Measurements from ENCODE around the gene SPRR1B. TPM values are rescaled to one million over a fixed set of nuclear protein-coding genes. Genes with fewer than 3 reads are reported as not detected.

Gene SPRR1B
- total RNA-seq, 1 experiment from 2014 or later: not detected

- Histone ChIP-seq H2BK15ac (ENCODE audit: low read depth, low read length) (no peak within 1 kb of the TSS), H4K20me1 (ENCODE audit: control insufficient read depth, insufficient read depth, insufficient read length) (no peaks in the 10 kb centered on the region), H3K18ac (ENCODE audit: insufficient read length, low read depth, low read length) (no peak within 1 kb of the TSS), H3K14ac (ENCODE audit: insufficient read depth, low read length) (no peak within 1 kb of the TSS), H3K9ac (ENCODE audit: extremely low read depth, insufficient read length, low read length) (no peak within 1 kb of the TSS), H3K4ac (ENCODE audit: low read depth, low read length) (no peak within 1 kb of the TSS), H3K56ac (ENCODE audit: insufficient read length, low read depth, low read length) (no peak within 1 kb of the TSS), H2AK5ac (ENCODE audit: insufficient read length, low read length) (no peak within 1 kb of the TSS), H3K23ac (ENCODE audit: insufficient read length, low read depth, low read length) (no peak within 1 kb of the TSS), H2BK5ac (ENCODE audit: insufficient read length, low read length) (no peak within 1 kb of the TSS), H4K8ac (replicated peaks; ENCODE audit: insufficient read length, low read depth, low read length) (no peak within 1 kb of the TSS), H2AFZ (ENCODE audit: low read length) (no peak within 1 kb of the TSS), H2BK20ac (ENCODE audit: low read depth, low read length, poor library complexity, severe bottlenecking) (no peak within 1 kb of the TSS), H4K5ac (ENCODE audit: insufficient read length, low read depth, low read length) (no peak within 1 kb of the TSS), H3K9me3 (ENCODE audit: control insufficient read depth, low read depth, low read length) (no peaks in the 10 kb centered on the region), H3K27ac (ENCODE audit: insufficient read length, low read depth, low read length) (no peak within 1 kb of the TSS), H4K91ac (ENCODE audit: insufficient read length, low read depth, low read length) (no peak within 1 kb of the TSS), H2BK12ac (ENCODE audit: insufficient read length, low read depth, low read length) (no peak within 1 kb of the TSS), H3T11ph (ENCODE audit: low read length) (no peak within 1 kb of the TSS), H3K27me3 (ENCODE audit: insufficient read depth, low read length) (no peaks in the 10 kb centered on the region), H3K23me2 (ENCODE audit: insufficient read length, low read depth, low read length, poor library complexity, severe bottlenecking) (no peaks in the 10 kb centered on the region), H3K4me1 (ENCODE audit: insufficient read depth, low read length) (no peaks in the 10 kb centered on the region), H2BK120ac (ENCODE audit: low read depth, low read length, poor library complexity, severe bottlenecking) (no peak within 1 kb of the TSS), H3K79me1 (ENCODE audit: insufficient read depth, low read depth, low read length, poor library complexity, severe bottlenecking) (no peaks in the 10 kb centered on the region), H3K79me2 (ENCODE audit: insufficient read depth, low read length) (no peaks in the 10 kb centered on the region), H3K4me2 (ENCODE audit: insufficient read depth, insufficient read length, low read length) (no peak within 1 kb of the TSS)
- Mint-ChIP-seq H3K4me3 (no peak within 1 kb of the TSS), H3K27ac (no peak within 1 kb of the TSS), H3K36me3 (ENCODE audit: insufficient read depth in 1 of 3, low read depth in 3 of 3) (no peaks in the 10 kb centered on the region), H3K27me3 (ENCODE audit: low read depth) (no peaks in the 10 kb centered on the region; the same call in 1 of the 2 replicates), H3K4me1 (no peaks in the 10 kb centered on the region), H3K9me3 (no peaks in the 10 kb centered on the region)
- no peak for DNase-seq
- no peak for TF ChIP-seq CTCF (conservative IDR thresholded peaks at IDR 0.05)
- no CpG with 5 or more reads among the region's 4 CpGs for WGBS (ENCODE audit: extremely low coverage, insufficient read length, low lambda C conversion rate)
Observed at GRCh38 chr1:153040950-153041631, 10.1 kb downstream of the SPRR1B start, which contains the start of gene SPRR2D. Gene SPRR2D, minus strand, starts transcription at chr1:153041120. Its CDS starts 774 bp downstream, at chr1:153040346.

Measured in H9 (cell line).